ENCODE data around the gene BTBD2. TPM values are rescaled to one million over a fixed set of nuclear protein-coding genes. Genes with fewer than 3 reads are reported as not detected.

The BTBD2 gene
- total and polyA plus RNA-seq, 8 donors = 63.1 to 112 (median 95.2) TPM

DNA sequence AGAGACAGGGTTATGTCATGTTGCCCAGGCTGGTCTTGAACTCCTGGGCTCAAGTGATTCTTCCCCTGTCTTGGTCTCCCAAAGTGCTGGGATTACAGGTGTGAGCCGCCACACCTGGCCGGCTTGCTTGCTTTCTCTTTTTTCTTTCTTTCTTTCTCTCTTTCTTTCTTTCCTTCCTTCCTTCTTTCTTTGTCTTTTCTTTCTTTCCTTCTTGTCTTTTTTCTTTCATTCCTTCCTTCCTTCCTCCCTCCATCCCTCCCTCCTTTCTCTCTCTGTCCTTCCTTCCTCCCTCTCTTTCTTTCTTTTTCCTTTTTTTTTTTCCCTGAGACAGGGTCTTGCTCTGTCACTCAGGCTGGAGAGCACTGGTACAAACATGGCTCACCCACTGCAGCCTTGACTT, 6.8 kb upstream of the BTBD2 start:
- Histone ChIP-seq H3K27ac (no peak overlapping the region), H3K4me3 (no peak overlapping the region), H3K27me3 (no peaks in the 10 kb centered on the region), H3K36me3 (no peaks in the 10 kb centered on the region), H3K4me1 (peaks cover 0 to 17% of the 10 kb centered on the region in 2 donors), H3K9me3 (peaks cover 0 to 4% of the 10 kb centered on the region in 2 donors)
- DNase-seq = no peak
- ATAC-seq = no peak
- TF ChIP-seq, protein P1, sequence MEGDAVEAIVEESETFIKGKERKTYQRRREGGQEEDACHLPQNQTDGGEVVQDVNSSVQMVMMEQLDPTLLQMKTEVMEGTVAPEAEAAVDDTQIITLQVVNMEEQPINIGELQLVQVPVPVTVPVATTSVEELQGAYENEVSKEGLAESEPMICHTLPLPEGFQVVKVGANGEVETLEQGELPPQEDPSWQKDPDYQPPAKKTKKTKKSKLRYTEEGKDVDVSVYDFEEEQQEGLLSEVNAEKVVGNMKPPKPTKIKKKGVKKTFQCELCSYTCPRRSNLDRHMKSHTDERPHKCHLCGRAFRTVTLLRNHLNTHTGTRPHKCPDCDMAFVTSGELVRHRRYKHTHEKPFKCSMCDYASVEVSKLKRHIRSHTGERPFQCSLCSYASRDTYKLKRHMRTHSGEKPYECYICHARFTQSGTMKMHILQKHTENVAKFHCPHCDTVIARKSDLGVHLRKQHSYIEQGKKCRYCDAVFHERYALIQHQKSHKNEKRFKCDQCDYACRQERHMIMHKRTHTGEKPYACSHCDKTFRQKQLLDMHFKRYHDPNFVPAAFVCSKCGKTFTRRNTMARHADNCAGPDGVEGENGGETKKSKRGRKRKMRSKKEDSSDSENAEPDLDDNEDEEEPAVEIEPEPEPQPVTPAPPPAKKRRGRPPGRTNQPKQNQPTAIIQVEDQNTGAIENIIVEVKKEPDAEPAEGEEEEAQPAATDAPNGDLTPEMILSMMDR (IDR thresholded peaks at IDR 0.05) = no peak
- intact Hi-C loops (cut with DNase I) = no loop called here

DNA sequence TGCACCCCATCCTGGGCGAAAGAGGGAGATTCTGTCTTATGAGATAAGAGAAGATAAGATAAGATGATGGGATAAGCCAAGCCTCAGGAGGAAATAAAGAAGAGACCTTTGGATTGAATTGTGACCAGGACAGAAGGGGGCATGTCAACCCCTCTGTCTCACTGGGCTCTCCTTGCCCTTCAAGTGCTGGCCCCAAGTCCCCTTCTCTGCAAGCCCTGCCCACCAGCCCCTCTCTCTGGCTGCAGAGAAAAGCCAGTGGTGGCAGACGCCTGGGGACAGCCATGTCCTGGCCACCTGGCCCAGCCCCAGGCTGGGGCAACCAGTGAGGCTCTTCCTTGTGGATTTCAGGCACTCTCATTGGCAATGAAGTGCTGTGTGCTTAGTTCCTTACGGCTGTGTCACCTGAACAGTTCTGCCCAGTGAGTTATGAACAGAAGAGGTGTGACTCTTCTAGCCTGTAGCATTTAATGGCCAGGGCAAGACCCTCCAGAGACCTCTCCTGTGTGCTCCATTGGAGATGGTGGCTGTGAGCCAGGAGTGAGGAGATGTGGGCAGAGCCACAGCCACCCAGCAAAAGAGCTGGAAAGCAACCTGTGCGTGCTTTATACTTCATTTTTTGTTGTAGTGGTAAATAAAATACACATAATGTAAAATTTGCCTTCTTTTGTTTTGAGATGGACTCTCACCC, 6.1 kb upstream of the BTBD2 start:
- H3K36me3 ChIP-seq = no peaks in the 10 kb centered on the region
- intact Hi-C loops (cut with DNase I) = no loop called here
- TF ChIP-seq, protein P1 (IDR thresholded peaks at IDR 0.05) = no peak
- no peak overlapping the region for H3K4me3 ChIP-seq
- peaks cover 0 to 4% of the 10 kb centered on the region in 2 donors for H3K9me3 ChIP-seq
- ATAC-seq (peak; percentile 77), DNase-seq (no peak)
- peak overlapping the region in 1 of 2 donors; percentile 13 for H3K27ac ChIP-seq
- peaks cover 0 to 11% of the 10 kb centered on the region in 2 donors for H3K4me1 ChIP-seq
- no peaks in the 10 kb centered on the region for H3K27me3 ChIP-seq

DNA sequence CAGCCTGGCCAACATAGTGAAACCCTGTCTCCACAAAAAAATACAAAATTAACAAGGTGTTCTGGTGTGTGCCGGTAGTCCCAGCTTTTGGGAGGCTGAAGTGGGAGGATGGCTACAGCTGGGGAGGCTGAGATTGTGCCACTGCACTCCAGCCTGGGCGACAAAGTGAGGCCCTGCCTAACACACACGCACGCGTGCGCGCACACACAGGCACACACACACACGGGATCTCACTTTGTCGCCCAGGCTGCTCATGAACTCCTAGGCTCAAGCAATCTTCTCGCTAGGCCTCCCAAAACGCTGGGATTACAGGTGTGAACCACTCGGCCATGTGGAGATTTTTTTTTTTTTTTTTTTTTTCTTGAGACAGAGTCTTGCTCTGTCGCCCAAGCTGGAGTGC, 3.2 kb upstream of the BTBD2 start:
- no peak for ATAC-seq
- no peaks in the 10 kb centered on the region for H3K27me3 ChIP-seq
- intact Hi-C loops (cut with DNase I) = loop anchor here in 1 of 2 donors (5.0 kb wide), 1 partner anchor 49 kb away; no protein-coding TSS in a partner anchor

DNA sequence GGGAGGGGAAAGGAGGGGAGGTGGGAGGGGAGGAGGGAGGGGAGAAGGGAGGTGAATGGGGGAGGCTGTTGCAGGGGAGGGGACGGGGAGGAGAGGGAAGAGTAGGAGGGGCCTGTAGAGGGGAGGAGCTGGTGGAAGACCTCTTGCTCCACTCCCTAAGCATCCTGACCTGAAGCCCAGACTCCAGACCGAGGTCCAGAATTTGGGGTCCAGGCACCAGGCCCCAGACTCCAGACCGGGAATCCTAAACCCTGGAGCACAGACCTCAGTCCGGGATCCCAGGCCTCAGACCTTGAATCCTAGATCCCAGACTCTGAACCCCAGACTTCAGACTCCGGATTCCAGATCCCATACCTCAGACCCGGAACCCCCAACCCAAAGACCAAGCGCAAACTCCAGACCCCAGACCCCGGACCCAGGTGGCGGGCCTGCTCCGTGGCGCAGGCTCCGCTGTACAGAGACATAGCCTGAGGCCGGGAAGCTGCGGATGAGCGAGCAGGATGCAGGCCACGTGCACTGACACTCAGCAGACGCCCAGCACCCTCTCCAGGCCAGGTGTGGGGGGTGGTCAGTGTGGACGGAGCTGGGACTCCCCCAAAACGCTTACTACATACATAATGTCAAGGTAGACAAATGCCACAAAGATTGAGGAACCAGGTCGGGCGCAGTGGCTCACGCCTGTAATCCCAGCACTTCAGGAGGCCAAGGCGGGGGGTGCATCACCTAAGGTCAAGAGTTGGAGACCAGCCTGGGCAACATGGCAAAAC, 710 bp upstream of the BTBD2 start:
- TF ChIP-seq, protein P1 (IDR thresholded peaks at IDR 0.05) = no peak
- peak; percentile 84 for ATAC-seq
- no peaks in the 10 kb centered on the region for H3K9me3 ChIP-seq
- H3K4me1 ChIP-seq = peaks cover 0 to 18% of the 10 kb centered on the region in 2 donors
- H3K27me3 ChIP-seq = no peaks in the 10 kb centered on the region
- DNase-seq = peak in 3 of 4 donors; percentile 54 to 83 (median 81)
- intact Hi-C loops (cut with DNase I) = loop anchor here in 1 of 2 donors (5.0 kb wide), 1 partner anchor 51 kb away; no protein-coding TSS in a partner anchor
- H3K36me3 ChIP-seq = no peaks in the 10 kb centered on the region
- H3K27ac ChIP-seq = peak overlapping the region in 1 of 2 donors; percentile 45
- peak overlapping the region in 1 of 2 donors; percentile 56 for H3K4me3 ChIP-seq

More for the DNA sequence above, 3.2 kb upstream of the BTBD2 start:
- no peak overlapping the region for H3K4me3 ChIP-seq
- no peak for DNase-seq
- TF ChIP-seq, protein P1 (IDR thresholded peaks at IDR 0.05) = no peak
- no peaks in the 10 kb centered on the region for H3K36me3 ChIP-seq
- H3K27ac ChIP-seq = no peak overlapping the region
- peaks cover 0 to 18% of the 10 kb centered on the region in 2 donors for H3K4me1 ChIP-seq
- H3K9me3 ChIP-seq = no peaks in the 10 kb centered on the region

Measured in left lung (tissue), 10 donors.